ENCODE data around the gene RNU6-1.

Gene RNU6-1

DNA sequence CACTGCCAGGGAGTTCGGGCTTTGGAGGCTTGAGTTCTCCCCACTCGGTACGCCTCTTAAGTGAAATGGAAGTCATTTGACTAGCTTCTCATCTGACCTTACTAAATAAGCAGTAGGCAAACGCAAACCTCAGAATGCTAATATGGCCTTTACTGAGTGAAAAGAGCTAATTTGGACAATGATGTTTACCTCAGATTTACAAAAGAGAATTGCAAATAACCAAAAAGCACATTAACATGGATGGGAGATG is 1.6 kb upstream of the RNU6-1 start:
- TF ChIP-seq, protein P1, sequence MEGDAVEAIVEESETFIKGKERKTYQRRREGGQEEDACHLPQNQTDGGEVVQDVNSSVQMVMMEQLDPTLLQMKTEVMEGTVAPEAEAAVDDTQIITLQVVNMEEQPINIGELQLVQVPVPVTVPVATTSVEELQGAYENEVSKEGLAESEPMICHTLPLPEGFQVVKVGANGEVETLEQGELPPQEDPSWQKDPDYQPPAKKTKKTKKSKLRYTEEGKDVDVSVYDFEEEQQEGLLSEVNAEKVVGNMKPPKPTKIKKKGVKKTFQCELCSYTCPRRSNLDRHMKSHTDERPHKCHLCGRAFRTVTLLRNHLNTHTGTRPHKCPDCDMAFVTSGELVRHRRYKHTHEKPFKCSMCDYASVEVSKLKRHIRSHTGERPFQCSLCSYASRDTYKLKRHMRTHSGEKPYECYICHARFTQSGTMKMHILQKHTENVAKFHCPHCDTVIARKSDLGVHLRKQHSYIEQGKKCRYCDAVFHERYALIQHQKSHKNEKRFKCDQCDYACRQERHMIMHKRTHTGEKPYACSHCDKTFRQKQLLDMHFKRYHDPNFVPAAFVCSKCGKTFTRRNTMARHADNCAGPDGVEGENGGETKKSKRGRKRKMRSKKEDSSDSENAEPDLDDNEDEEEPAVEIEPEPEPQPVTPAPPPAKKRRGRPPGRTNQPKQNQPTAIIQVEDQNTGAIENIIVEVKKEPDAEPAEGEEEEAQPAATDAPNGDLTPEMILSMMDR (IDR thresholded peaks at IDR 0.05; ENCODE audit: low read depth, low read length, missing control alignments) = no peak
- H3K4me3 ChIP-seq (ENCODE audit: low read depth, low read length) = peak overlapping the region; percentile 64
- DNase-seq (ENCODE audit: low read depth) = no peak

DNA sequence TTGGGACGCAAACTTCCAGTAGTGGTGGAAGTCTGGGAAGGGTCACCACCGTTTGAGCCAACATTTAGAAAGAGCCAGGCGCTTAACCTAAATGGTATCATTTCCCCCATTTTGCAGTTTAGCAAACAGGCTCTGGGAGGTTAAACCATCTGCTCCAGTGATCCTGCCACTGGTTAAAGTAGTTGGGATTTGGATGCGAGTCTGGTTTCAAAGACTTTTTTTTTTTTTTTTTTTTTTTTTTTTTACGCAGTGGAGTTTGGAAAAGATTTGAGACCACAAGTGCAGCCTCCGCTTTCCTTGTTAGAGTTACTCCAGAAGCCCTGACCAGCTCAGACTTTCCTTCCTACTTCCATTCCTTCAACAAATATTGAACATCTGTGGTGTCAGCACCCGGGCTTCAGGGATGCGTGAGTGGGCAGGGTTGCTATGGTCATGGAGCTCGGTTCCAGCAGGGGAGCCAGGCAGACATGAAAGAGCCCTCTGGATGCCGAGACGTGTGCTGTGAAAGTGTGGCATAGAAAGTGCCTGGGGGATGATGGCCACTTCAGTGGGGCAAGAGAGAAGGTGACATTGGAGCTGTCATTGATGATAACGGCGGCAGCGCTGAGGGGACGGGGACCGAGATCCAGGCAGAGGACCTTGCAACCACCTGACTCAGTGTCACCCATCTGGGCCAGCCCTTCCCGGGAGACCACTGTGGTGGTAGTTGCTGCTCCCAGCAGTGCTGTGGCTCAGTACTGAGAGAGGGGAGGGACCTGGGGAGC is 1.1 kb upstream of the RNU6-1 start:
- TF ChIP-seq, protein P1 (IDR thresholded peaks at IDR 0.05; ENCODE audit: low read depth, low read length, missing control alignments) = no peak
- H3K4me3 ChIP-seq (ENCODE audit: low read depth, low read length) = peak overlapping the region; percentile 64
- no peak for DNase-seq (ENCODE audit: low read depth)

DNA sequence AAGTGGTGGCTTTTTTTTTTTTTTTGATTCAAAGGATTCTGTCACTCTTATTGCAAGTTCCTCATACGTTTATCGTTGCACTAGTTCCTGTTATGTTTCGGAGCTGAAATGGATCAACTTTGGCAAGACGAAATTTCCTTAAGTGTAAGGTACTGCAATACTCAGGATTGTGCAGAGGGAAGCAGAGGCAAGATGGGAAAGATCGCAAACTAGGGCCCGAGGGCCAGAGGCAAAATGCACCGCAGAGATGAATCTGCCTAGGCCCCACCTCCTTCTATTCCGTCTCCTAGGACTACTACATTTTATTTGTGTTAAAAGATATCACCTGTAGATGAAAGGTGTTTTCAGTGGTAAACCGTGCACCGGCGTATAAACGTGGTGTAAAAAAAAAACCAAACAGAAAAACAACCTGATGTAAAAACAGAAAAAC is 331 bp downstream of the RNU6-1 start:
- peak overlapping the region; percentile 38 for H3K4me3 ChIP-seq (ENCODE audit: low read depth, low read length)
- no peak for DNase-seq (ENCODE audit: low read depth)
- TF ChIP-seq, protein P1 (IDR thresholded peaks at IDR 0.05; ENCODE audit: low read depth, low read length, missing control alignments) = no peak

DNA sequence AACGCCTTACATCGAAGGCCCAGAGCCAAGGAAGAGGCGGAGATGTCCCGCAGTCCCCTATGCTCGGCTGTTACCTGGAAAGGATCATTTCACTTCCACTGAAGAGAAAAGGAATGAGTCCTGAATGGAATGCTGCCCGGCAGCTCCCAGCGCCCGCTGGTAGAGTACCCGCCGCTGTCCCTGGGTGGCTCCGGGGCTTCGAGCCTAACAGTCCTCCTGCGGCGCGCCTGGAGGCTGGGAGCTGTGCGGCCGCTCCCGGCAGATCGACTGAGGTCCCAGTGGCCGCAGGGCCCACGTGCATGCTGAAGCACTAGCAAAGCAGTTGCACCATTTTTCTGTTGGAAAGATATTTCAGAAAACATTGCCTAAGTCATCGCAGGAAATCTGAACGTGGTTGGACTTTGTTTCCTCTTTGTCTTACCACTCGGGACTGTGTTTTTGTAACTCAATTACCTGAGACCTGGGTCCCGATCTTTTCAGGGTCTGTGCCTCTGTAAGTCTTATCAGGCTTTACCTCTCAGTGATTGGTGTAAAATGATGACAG is 984 bp downstream of the RNU6-1 start:
- no peak for DNase-seq (ENCODE audit: low read depth)
- H3K4me3 ChIP-seq (ENCODE audit: low read depth, low read length) = no peak overlapping the region
- TF ChIP-seq, protein P1 (IDR thresholded peaks at IDR 0.05; ENCODE audit: low read depth, low read length, missing control alignments) = no peak

DNA sequence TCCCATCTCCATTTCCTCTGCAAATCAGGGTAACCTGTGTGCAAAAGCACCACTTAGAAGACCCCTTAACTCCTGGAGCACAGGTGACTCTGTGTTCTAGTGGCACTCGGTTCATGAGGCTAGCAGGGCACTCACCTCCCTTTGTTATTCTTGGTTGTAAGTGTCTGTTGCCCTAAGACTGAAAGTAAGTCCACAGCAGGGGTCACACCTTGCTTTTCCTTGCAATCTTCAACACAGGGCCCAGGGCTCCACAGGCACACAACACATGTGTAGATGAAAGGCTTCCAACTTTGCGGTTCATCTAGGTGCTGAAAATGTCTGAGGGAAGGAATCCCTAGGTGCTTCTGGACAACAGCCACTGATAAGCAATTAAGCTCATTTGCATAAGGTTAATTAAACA is 2.9 kb downstream of the RNU6-1 start:
- TF ChIP-seq, protein P1 (IDR thresholded peaks at IDR 0.05; ENCODE audit: low read depth, low read length, missing control alignments) = no peak
- DNase-seq (ENCODE audit: low read depth) = no peak
- H3K4me3 ChIP-seq (ENCODE audit: low read depth, low read length) = no peak overlapping the region

DNA sequence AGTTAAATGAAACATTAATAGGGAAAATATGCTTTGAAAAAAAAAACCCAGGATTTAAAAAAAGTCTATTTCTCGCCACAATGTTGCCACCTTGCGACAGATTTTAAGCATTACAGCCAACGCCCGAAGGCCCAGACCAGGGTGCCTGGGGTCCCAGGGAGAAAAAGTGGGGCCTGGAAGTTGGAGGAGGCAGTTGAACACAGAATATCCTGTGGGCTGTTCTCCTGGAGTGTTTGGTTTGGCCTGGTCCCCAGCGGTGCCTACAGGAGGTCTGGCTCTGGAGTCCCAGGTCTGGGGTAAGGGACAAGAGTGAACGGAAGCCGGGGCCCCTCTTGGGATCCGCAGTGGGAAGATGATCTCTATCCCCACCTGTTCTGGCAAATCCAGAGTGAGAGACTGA is 3.4 kb downstream of the RNU6-1 start:
- no peak overlapping the region; the same call in 1 of the 2 replicates for H3K4me3 ChIP-seq (ENCODE audit: low read depth, low read length)
- DNase-seq (ENCODE audit: low read depth) = no peak
- TF ChIP-seq, protein P1 (IDR thresholded peaks at IDR 0.05; ENCODE audit: low read depth, low read length, missing control alignments) = peak; percentile 67

DNA sequence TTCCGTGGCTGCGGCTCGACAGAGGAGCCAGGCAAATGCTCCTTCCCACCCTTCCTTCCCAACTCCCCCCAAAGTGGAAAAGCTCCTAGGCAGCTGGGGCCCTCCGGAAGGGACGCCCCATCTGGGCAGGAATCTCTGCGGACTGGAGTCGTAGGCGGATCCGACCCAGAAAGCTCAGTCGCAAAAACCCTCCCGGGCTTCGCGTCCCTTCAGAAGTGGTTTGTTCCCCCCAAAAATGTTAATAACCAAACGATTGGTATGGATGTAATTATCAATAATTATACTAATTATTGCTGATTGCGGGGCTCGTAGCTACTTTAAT is 3.8 kb downstream of the RNU6-1 start:
- TF ChIP-seq, protein P1 (IDR thresholded peaks at IDR 0.05; ENCODE audit: low read depth, low read length, missing control alignments) = no peak
- no peak for DNase-seq (ENCODE audit: low read depth)
- peak overlapping the region; percentile 51 for H3K4me3 ChIP-seq (ENCODE audit: low read depth, low read length)

All from GM12864 (cell line).